WTC11 (cell line): ENCODE results near the gene SPATA46. TPM values are rescaled to one million over a fixed set of nuclear protein-coding genes. Genes with fewer than 3 reads are reported as not detected.

Source experiments
- ATAC-seq: fragments of 200-7000 bp; cut with Tn5 transposase; 2 replicates; pipeline ENCODE4 v1.10.0; 2021; ENCODE audit warnings: mild to moderate bottlenecking, moderate library complexity
- CTCF ChIA-PET: fragments of 300-600 bp; sonication (Branson Sonifier 250); formaldehyde crosslinking; loops from one replicate; lab custom pipeline; 2021; ENCODE audit warnings: antibody characterized with exemption; lab: Charles Lee
- POLR2A ChIA-PET: fragments of 350-600 bp; sonication (Branson Sonifier 250); formaldehyde crosslinking; loops from one replicate; lab custom pipeline; 2021; ENCODE audit warnings: antibody characterized with exemption; lab: Charles Lee
- DNase-seq: peaks from one replicate; pipeline ENCODE4 v3.0.0; 2021; ENCODE audit warnings: low spot score
- H3K27ac Mint-ChIP-seq: 2 replicates; pipeline ENCODE4 v1.8.0; 2021; ENCODE audit warnings: mixed read lengths
- H3K27me3 Mint-ChIP-seq: 2 replicates; pipeline ENCODE4 v1.8.0; 2021; ENCODE audit warnings: low read depth, mild to moderate bottlenecking, moderate library complexity, mixed read lengths
- H3K36me3 Mint-ChIP-seq: 2 replicates; pipeline ENCODE4 v1.8.0; 2021; ENCODE audit warnings: mixed read lengths
- H3K4me1 Mint-ChIP-seq: 2 replicates; pipeline ENCODE4 v1.8.0; 2022; ENCODE audit warnings: mixed read lengths
- H3K4me3 Mint-ChIP-seq: 2 replicates; pipeline ENCODE4 v1.8.0; 2021; ENCODE audit warnings: mild to moderate bottlenecking, moderate library complexity, mixed read lengths
- H3K9me3 Mint-ChIP-seq: 2 replicates; pipeline ENCODE4 v1.8.0; 2021; ENCODE audit warnings: mixed read lengths
- EMX1 ChIP-seq: fragments of 250-450 bp; sonication (Bioruptor Pico); IDR thresholded peaks from 2 replicates; pipeline ENCODE4 v1.8.0; 2021; ENCODE audit warnings: mild to moderate bottlenecking
- ESRRA ChIP-seq: sonication (generic); formaldehyde crosslinking; IDR thresholded peaks from 2 replicates; pipeline ENCODE4 v1.8.1; 2022; ENCODE audit warnings: mild to moderate bottlenecking, missing genetic modification reagents, borderline replicate concordance
- ETV6 ChIP-seq: sonication (generic); formaldehyde crosslinking; IDR thresholded peaks from 2 replicates; pipeline ENCODE4 v1.8.1; 2022; ENCODE audit warnings: mild to moderate bottlenecking, missing genetic modification reagents
- FOXP1 ChIP-seq: sonication (generic); formaldehyde crosslinking; IDR thresholded peaks from 2 replicates; pipeline ENCODE4 v1.8.0; 2022; ENCODE audit warnings: missing genetic modification reagents, mild to moderate bottlenecking, moderate library complexity, borderline replicate concordance
- GABPB1 ChIP-seq: sonication (generic); formaldehyde crosslinking; IDR thresholded peaks from 2 replicates; pipeline ENCODE4 v1.8.1; 2023; ENCODE audit warnings: mild to moderate bottlenecking, missing genetic modification reagents
- MXD4 ChIP-seq: fragments of 250-450 bp; sonication (Bioruptor Pico); IDR thresholded peaks from 2 replicates; pipeline ENCODE4 v1.8.0; 2021; ENCODE audit warnings: mild to moderate bottlenecking, moderate library complexity, borderline replicate concordance
- MYBL2 ChIP-seq: sonication (generic); formaldehyde crosslinking; IDR thresholded peaks from 2 replicates; pipeline ENCODE4 v1.8.1; 2023; ENCODE audit warnings: mild to moderate bottlenecking, moderate library complexity, missing genetic modification reagents
- NFE2L1 ChIP-seq: sonication (generic); formaldehyde crosslinking; IDR thresholded peaks from 2 replicates; pipeline ENCODE4 v1.8.1; 2023; ENCODE audit warnings: missing genetic modification reagents
- NFYB ChIP-seq: sonication (generic); formaldehyde crosslinking; conservative IDR thresholded peaks from 2 replicates; pipeline ENCODE4 v1.8.0; 2022; ENCODE audit warnings: low read depth, missing genetic modification reagents
- OVOL2 ChIP-seq: fragments of 250-450 bp; sonication (Bioruptor Pico); IDR thresholded peaks from 2 replicates; pipeline ENCODE4 v1.9.0; 2021; ENCODE audit warnings: mild to moderate bottlenecking, borderline replicate concordance
- RELA ChIP-seq: sonication (generic); formaldehyde crosslinking; IDR thresholded peaks from 2 replicates; pipeline ENCODE4 v1.8.1; 2022; ENCODE audit warnings: missing genetic modification reagents, mild to moderate bottlenecking, borderline replicate concordance
- SP1 ChIP-seq: sonication (generic); formaldehyde crosslinking; conservative IDR thresholded peaks from 2 replicates; pipeline ENCODE4 v1.8.1; 2022; ENCODE audit warnings: missing genetic modification reagents
- TEAD4 ChIP-seq: sonication (generic); formaldehyde crosslinking; IDR thresholded peaks from 2 replicates; pipeline ENCODE4 v1.8.0; 2022; ENCODE audit warnings: mild to moderate bottlenecking, missing genetic modification reagents
- ZBTB21 ChIP-seq: sonication (generic); formaldehyde crosslinking; IDR thresholded peaks from 2 replicates; pipeline ENCODE4 v1.8.1; 2023; ENCODE audit warnings: mild to moderate bottlenecking, missing genetic modification reagents, borderline replicate concordance
- ZNF121 ChIP-seq: sonication (generic); formaldehyde crosslinking; IDR thresholded peaks from 2 replicates; pipeline ENCODE4 v1.8.0; 2023; ENCODE audit warnings: missing genetic modification reagents
- ZNF263 ChIP-seq: sonication (generic); formaldehyde crosslinking; IDR thresholded peaks from 2 replicates; pipeline ENCODE4 v1.8.1; 2022; ENCODE audit warnings: low read depth, mild to moderate bottlenecking, moderate library complexity, missing genetic modification reagents
- total RNA-seq: library from RNA; stranded (reverse); gene quantifications from 3 replicates; pipeline ENCODE4 v1.2.3, GENCODE V29; 2021
- TF ChIP-seq, protein P1 (sequence below): sonication (generic); formaldehyde crosslinking; IDR thresholded peaks from 2 replicates; pipeline ENCODE4 v1.8.1; 2023; ENCODE audit warnings: mild to moderate bottlenecking, missing genetic modification reagents, borderline replicate concordance
- TF ChIP-seq, protein P2 (sequence below): sonication (generic); formaldehyde crosslinking; IDR thresholded peaks from 2 replicates; pipeline ENCODE4 v1.8.1; 2023; ENCODE audit warnings: mild to moderate bottlenecking, missing genetic modification reagents, moderate library complexity
- TF ChIP-seq, protein P3 (sequence below): sonication (generic); formaldehyde crosslinking; IDR thresholded peaks from 2 replicates; pipeline ENCODE4 v1.8.1; 2022; ENCODE audit warnings: low read depth, mild to moderate bottlenecking, moderate library complexity, missing genetic modification reagents, borderline replicate concordance
- TF ChIP-seq, protein P4 (sequence below): sonication (generic); formaldehyde crosslinking; IDR thresholded peaks from 2 replicates; pipeline ENCODE4 v1.8.0; 2022; ENCODE audit warnings: mild to moderate bottlenecking, missing genetic modification reagents
- TF ChIP-seq, protein P5 (sequence below): fragments of 250-450 bp; sonication (Bioruptor Pico); IDR thresholded peaks from 2 replicates; pipeline ENCODE4 v2.1.2; 2022; ENCODE audit warnings: mild to moderate bottlenecking, moderate library complexity
- TF ChIP-seq, protein P6 (sequence below): sonication (generic); formaldehyde crosslinking; IDR thresholded peaks from 2 replicates; pipeline ENCODE4 v1.8.1; 2023; ENCODE audit warnings: mild to moderate bottlenecking, missing genetic modification reagents
- TF ChIP-seq, protein P7 (sequence below): sonication (generic); formaldehyde crosslinking; IDR thresholded peaks from 2 replicates; pipeline ENCODE4 v1.8.1; 2022; ENCODE audit warnings: missing genetic modification reagents, borderline replicate concordance
- TF ChIP-seq, protein P8 (sequence below): sonication (generic); formaldehyde crosslinking; IDR thresholded peaks from 2 replicates; pipeline ENCODE4 v1.8.0; 2022; ENCODE audit warnings: mild to moderate bottlenecking, missing genetic modification reagents

Gene SPATA46
- total RNA-seq, 1 experiment from 2014 or later: not detected

DNA sequence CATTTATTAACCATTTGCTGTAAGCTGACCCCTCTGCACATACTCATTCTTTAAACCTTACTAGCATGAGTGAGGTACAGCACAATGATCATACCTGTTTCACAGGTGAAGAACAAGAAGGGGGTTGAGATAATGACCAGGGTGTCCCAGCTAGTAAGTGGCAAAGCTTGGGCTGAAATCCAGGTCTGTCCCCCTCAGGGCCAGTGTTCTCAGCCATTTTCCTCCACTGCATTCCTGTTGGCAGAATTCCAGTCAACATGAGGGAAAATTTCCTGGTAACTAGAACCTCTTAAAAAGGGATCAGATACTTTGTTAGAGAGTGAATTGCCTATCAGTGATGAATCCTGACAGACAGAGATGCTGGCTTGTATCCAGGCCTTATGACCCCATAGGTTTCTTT is 48.1 kb downstream of the SPATA46 start (continued):
- TF ChIP-seq, protein P1, sequence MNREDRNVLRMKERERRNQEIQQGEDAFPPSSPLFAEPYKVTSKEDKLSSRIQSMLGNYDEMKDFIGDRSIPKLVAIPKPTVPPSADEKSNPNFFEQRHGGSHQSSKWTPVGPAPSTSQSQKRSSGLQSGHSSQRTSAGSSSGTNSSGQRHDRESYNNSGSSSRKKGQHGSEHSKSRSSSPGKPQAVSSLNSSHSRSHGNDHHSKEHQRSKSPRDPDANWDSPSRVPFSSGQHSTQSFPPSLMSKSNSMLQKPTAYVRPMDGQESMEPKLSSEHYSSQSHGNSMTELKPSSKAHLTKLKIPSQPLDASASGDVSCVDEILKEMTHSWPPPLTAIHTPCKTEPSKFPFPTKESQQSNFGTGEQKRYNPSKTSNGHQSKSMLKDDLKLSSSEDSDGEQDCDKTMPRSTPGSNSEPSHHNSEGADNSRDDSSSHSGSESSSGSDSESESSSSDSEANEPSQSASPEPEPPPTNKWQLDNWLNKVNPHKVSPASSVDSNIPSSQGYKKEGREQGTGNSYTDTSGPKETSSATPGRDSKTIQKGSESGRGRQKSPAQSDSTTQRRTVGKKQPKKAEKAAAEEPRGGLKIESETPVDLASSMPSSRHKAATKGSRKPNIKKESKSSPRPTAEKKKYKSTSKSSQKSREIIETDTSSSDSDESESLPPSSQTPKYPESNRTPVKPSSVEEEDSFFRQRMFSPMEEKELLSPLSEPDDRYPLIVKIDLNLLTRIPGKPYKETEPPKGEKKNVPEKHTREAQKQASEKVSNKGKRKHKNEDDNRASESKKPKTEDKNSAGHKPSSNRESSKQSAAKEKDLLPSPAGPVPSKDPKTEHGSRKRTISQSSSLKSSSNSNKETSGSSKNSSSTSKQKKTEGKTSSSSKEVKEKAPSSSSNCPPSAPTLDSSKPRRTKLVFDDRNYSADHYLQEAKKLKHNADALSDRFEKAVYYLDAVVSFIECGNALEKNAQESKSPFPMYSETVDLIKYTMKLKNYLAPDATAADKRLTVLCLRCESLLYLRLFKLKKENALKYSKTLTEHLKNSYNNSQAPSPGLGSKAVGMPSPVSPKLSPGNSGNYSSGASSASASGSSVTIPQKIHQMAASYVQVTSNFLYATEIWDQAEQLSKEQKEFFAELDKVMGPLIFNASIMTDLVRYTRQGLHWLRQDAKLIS (CRISPR knock-in tag): no peak
- TF ChIP-seq, protein P2, sequence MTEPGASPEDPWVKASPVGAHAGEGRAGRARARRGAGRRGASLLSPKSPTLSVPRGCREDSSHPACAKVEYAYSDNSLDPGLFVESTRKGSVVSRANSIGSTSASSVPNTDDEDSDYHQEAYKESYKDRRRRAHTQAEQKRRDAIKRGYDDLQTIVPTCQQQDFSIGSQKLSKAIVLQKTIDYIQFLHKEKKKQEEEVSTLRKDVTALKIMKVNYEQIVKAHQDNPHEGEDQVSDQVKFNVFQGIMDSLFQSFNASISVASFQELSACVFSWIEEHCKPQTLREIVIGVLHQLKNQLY (CRISPR knock-in tag): no peak
- TF ChIP-seq GABPB1 (CRISPR knock-in tag) (no peak), RELA (no peak), TEAD4 (CRISPR knock-in tag) (no peak), ETV6 (CRISPR knock-in tag) (no peak), NFYB (CRISPR knock-in tag) (no peak), NFE2L1 (CRISPR knock-in tag) (no peak), ZNF121 (CRISPR knock-in tag) (no peak), ESRRA (CRISPR knock-in tag) (no peak)
- TF ChIP-seq, protein P3, sequence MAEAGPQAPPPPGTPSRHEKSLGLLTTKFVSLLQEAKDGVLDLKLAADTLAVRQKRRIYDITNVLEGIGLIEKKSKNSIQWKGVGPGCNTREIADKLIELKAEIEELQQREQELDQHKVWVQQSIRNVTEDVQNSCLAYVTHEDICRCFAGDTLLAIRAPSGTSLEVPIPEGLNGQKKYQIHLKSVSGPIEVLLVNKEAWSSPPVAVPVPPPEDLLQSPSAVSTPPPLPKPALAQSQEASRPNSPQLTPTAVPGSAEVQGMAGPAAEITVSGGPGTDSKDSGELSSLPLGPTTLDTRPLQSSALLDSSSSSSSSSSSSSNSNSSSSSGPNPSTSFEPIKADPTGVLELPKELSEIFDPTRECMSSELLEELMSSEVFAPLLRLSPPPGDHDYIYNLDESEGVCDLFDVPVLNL (CRISPR knock-in tag): no peak
- TF ChIP-seq, protein P4, sequence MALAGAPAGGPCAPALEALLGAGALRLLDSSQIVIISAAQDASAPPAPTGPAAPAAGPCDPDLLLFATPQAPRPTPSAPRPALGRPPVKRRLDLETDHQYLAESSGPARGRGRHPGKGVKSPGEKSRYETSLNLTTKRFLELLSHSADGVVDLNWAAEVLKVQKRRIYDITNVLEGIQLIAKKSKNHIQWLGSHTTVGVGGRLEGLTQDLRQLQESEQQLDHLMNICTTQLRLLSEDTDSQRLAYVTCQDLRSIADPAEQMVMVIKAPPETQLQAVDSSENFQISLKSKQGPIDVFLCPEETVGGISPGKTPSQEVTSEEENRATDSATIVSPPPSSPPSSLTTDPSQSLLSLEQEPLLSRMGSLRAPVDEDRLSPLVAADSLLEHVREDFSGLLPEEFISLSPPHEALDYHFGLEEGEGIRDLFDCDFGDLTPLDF (CRISPR knock-in tag): no peak
- TF ChIP-seq, protein P5, sequence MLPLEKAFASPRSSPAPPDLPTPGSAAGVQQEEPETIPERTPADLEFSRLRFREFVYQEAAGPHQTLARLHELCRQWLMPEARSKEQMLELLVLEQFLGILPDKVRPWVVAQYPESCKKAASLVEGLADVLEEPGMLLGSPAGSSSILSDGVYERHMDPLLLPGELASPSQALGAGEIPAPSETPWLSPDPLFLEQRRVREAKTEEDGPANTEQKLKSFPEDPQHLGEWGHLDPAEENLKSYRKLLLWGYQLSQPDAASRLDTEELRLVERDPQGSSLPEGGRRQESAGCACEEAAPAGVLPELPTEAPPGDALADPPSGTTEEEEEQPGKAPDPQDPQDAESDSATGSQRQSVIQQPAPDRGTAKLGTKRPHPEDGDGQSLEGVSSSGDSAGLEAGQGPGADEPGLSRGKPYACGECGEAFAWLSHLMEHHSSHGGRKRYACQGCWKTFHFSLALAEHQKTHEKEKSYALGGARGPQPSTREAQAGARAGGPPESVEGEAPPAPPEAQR: no peak

DNA sequence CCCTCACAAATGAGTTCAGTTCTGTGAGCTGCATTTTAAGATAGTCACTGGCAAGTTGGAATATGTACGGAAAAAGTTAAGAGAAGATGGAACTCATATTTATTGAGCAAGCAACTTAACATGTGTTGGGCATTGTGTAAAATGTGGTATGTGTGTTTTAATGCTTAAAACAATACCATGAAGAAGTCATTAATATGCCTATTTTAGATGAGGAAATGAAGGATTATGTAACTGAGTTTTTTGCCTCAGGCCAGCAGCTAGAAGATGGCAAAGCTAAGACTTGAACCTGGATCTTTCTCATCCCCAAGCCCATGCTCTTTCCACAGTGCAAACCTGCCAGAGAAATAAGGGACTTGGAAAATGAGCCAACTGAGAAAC is 48.9 kb downstream of the SPATA46 start:
- no peak overlapping the region for H3K4me3 Mint-ChIP-seq
- ATAC-seq (no peak), DNase-seq (no peak)
- ChIA-PET POLR2A (no interaction called here), CTCF (interaction anchor here (0.8 to 0.9 kb wide), 2 partner anchors 30 to 271 kb away, joined by 3 to 4 read pairs; no protein-coding TSS in a partner anchor)
- H3K9me3 Mint-ChIP-seq: no peaks in the 10 kb centered on the region
- no peaks in the 10 kb centered on the region for H3K36me3 Mint-ChIP-seq
- no peaks in the 10 kb centered on the region for H3K27me3 Mint-ChIP-seq
- H3K27ac Mint-ChIP-seq: no peak overlapping the region
- H3K4me1 Mint-ChIP-seq: peaks cover 2% of the 10 kb centered on the region
- no peak for TF ChIP-seq OVOL2 (CRISPR knock-in tag)
- no peak for TF ChIP-seq FOXP1 (CRISPR knock-in tag)
- TF ChIP-seq, protein P6, sequence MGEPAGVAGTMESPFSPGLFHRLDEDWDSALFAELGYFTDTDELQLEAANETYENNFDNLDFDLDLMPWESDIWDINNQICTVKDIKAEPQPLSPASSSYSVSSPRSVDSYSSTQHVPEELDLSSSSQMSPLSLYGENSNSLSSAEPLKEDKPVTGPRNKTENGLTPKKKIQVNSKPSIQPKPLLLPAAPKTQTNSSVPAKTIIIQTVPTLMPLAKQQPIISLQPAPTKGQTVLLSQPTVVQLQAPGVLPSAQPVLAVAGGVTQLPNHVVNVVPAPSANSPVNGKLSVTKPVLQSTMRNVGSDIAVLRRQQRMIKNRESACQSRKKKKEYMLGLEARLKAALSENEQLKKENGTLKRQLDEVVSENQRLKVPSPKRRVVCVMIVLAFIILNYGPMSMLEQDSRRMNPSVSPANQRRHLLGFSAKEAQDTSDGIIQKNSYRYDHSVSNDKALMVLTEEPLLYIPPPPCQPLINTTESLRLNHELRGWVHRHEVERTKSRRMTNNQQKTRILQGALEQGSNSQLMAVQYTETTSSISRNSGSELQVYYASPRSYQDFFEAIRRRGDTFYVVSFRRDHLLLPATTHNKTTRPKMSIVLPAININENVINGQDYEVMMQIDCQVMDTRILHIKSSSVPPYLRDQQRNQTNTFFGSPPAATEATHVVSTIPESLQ (CRISPR knock-in tag): no peak
- TF ChIP-seq MYBL2 (CRISPR knock-in tag): no peak
- no peak for TF ChIP-seq ZNF263 (CRISPR knock-in tag)
- TF ChIP-seq SP1 (CRISPR knock-in tag): no peak
- TF ChIP-seq, protein P7, sequence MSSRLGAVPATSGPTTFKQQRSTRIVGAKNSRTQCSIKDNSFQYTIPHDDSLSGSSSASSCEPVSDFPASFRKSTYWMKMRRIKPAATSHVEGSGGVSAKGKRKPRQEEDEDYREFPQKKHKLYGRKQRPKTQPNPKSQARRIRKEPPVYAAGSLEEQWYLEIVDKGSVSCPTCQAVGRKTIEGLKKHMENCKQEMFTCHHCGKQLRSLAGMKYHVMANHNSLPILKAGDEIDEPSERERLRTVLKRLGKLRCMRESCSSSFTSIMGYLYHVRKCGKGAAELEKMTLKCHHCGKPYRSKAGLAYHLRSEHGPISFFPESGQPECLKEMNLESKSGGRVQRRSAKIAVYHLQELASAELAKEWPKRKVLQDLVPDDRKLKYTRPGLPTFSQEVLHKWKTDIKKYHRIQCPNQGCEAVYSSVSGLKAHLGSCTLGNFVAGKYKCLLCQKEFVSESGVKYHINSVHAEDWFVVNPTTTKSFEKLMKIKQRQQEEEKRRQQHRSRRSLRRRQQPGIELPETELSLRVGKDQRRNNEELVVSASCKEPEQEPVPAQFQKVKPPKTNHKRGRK: no peak
- no peak for TF ChIP-seq ZBTB21
- no peak for TF ChIP-seq EMX1
- TF ChIP-seq, protein P2 (CRISPR knock-in tag): no peak
- no peak for TF ChIP-seq MXD4 (CRISPR knock-in tag)
- TF ChIP-seq, protein P8, sequence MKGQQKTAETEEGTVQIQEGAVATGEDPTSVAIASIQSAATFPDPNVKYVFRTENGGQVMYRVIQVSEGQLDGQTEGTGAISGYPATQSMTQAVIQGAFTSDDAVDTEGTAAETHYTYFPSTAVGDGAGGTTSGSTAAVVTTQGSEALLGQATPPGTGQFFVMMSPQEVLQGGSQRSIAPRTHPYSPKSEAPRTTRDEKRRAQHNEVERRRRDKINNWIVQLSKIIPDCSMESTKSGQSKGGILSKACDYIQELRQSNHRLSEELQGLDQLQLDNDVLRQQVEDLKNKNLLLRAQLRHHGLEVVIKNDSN (CRISPR knock-in tag): no peak
